ENCODE results near the gene MCC. TPM values are rescaled to one million over a fixed set of nuclear protein-coding genes. Genes with fewer than 3 reads are reported as not detected.

MCC gene
- total RNA-seq, 4 donors from 2014 or later: 17.1 to 90.7 (median 40.1) TPM

- DNase-seq: no peak
- Histone ChIP-seq H3K27me3 (no peaks in the 10 kb centered on the region), H3K4me3 (no peak overlapping the region)
Measured at GRCh38 chr5:113380807-113381326, 107.4 kb downstream of the MCC start.

GRCh38 chr5:113379936-113380806 lies 108.1 kb downstream of the MCC start:
- no peaks in the 10 kb centered on the region for H3K36me3 ChIP-seq
- TF ChIP-seq CTCF (IDR thresholded peaks at IDR 0.05) (no peak), POLR2A (IDR thresholded peaks at IDR 0.05) (no peak)

More at GRCh38 chr5:113380807-113381326, 107.4 kb downstream of the MCC start:
- Histone ChIP-seq H3K9me3 (no peaks in the 10 kb centered on the region), H3K36me3 (no peaks in the 10 kb centered on the region), H3K27ac (no peak overlapping the region), H3K4me1 (no peaks in the 10 kb centered on the region)
- no peak for TF ChIP-seq POLR2A (IDR thresholded peaks at IDR 0.05)
- TF ChIP-seq CTCF (IDR thresholded peaks at IDR 0.05): no peak
- intact Hi-C loops (cut with DNase I; ENCODE audit: low total_unique reads): no loop called here

GRCh38 chr5:113378959-113379541 lies 109.2 kb downstream of the MCC start:
- DNase-seq: peak; percentile 18 to 35
- Histone ChIP-seq H3K27ac (no peak overlapping the region), H3K36me3 (no peaks in the 10 kb centered on the region), H3K4me3 (no peak overlapping the region), H3K27me3 (no peaks in the 10 kb centered on the region), H3K4me1 (no peaks in the 10 kb centered on the region), H3K9me3 (no peaks in the 10 kb centered on the region)
- no peak for TF ChIP-seq POLR2A (IDR thresholded peaks at IDR 0.05)
- TF ChIP-seq CTCF (IDR thresholded peaks at IDR 0.05): peak; percentile 54 to 57 (median 56)
- intact Hi-C loops (cut with DNase I; ENCODE audit: low total_unique reads): no loop called here

More at GRCh38 chr5:113379936-113380806, 108.1 kb downstream of the MCC start:
- Histone ChIP-seq H3K9me3 (no peaks in the 10 kb centered on the region), H3K4me3 (no peak overlapping the region), H3K27me3 (no peaks in the 10 kb centered on the region), H3K27ac (no peak overlapping the region), H3K4me1 (no peaks in the 10 kb centered on the region)
- DNase-seq: no peak
- intact Hi-C loops (cut with DNase I; ENCODE audit: low total_unique reads): no loop called here

- TF ChIP-seq POLR2A (IDR thresholded peaks at IDR 0.05) (no peak), CTCF (IDR thresholded peaks at IDR 0.05) (no peak)
- no peaks in the 10 kb centered on the region for H3K4me1 ChIP-seq
- H3K27me3 ChIP-seq: no peaks in the 10 kb centered on the region
- no peak for DNase-seq
- no peak overlapping the region for H3K4me3 ChIP-seq
- no peaks in the 10 kb centered on the region for H3K9me3 ChIP-seq
- no peaks in the 10 kb centered on the region for H3K36me3 ChIP-seq
- intact Hi-C loops (cut with DNase I; ENCODE audit: low total_unique reads): no loop called here
- no peak overlapping the region for H3K27ac ChIP-seq
Measured at GRCh38 chr5:113378514-113378913, 109.7 kb downstream of the MCC start.

GRCh38 chr5:113378081-113378480 lies 110.2 kb downstream of the MCC start:
- intact Hi-C loops (cut with DNase I; ENCODE audit: low total_unique reads): no loop called here
- no peak overlapping the region for H3K4me3 ChIP-seq
- H3K36me3 ChIP-seq: no peaks in the 10 kb centered on the region
- H3K4me1 ChIP-seq: no peaks in the 10 kb centered on the region
- no peak overlapping the region for H3K27ac ChIP-seq
- TF ChIP-seq CTCF (IDR thresholded peaks at IDR 0.05): no peak
- no peak for TF ChIP-seq POLR2A (IDR thresholded peaks at IDR 0.05)
- DNase-seq: no peak
- no peaks in the 10 kb centered on the region for H3K27me3 ChIP-seq
- no peaks in the 10 kb centered on the region for H3K9me3 ChIP-seq

Data from uterus (tissue), 4 donors.